GM23248 (cell line): ENCODE measurements around the gene VPS39.

Experiments used
- EZH2 ChIP-seq: fragments of 200-600 bp; sonication (generic); IDR thresholded peaks from 2 replicates; pipeline ENCODE4 v1.6.1; 2018; ENCODE audit warnings: antibody characterized with exemption, mild to moderate bottlenecking; ENCODE audit not compliant: insufficient read depth, poor library complexity, severe bottlenecking
- EZH2phosphoT487 ChIP-seq: fragments of 200-600 bp; sonication (generic); IDR thresholded peaks from 2 replicates; pipeline ENCODE4 v1.6.1; 2018; ENCODE audit warnings: antibody characterized with exemption, moderate library complexity, mild to moderate bottlenecking, low read depth; ENCODE audit not compliant: insufficient read depth

- TF ChIP-seq EZH2phosphoT487: no peak
- TF ChIP-seq EZH2: no peak
Observed at GRCh38 chr15:42144841-42145375, 63.2 kb downstream of the VPS39 start.
